ENCODE results near the gene SLC6A20. TPM values are rescaled to one million over a fixed set of nuclear protein-coding genes. Genes with fewer than 3 reads are reported as not detected.

Gene SLC6A20
- total and polyA plus RNA-seq, 4 donors, result 0.08 to 0.16 (median 0.10) TPM; not detected in 1

GRCh38 chr3:45775571-45776300 lies 20.6 kb downstream of the SLC6A20 start:
- H3K4me3 ChIP-seq (ENCODE audit: low read depth in 1 of 3, low read length in 3 of 3), result no peak overlapping the region
- H3K36me3 ChIP-seq (ENCODE audit: control insufficient read depth in 4 of 4, insufficient read depth in 3 of 4, low read depth in 1 of 4, low read length in 3 of 4), result no peaks in the 10 kb centered on the region
- H3K27ac ChIP-seq (ENCODE audit: low read depth in 1 of 2, low read length in 2 of 2), result no peak overlapping the region
- H3K4me1 ChIP-seq (ENCODE audit: control insufficient read depth in 4 of 4, insufficient read depth in 4 of 4, low read length in 3 of 4), result peaks cover 0 to 13% (median 7%) of the 10 kb centered on the region in 4 donors
- H3K9me3 ChIP-seq (ENCODE audit: control insufficient read depth in 4 of 4, low read length in 3 of 4), result no peaks in the 10 kb centered on the region
- TF ChIP-seq ATF3 (IDR thresholded peaks at IDR 0.05), result no peak
- TF ChIP-seq RXRA (IDR thresholded peaks at IDR 0.05), result no peak
- TF ChIP-seq TAF1 (conservative IDR thresholded peaks at IDR 0.05), result no peak
- no peak for TF ChIP-seq FOXA1 (IDR thresholded peaks at IDR 0.05)
- no peak for TF ChIP-seq ZBTB33 (IDR thresholded peaks at IDR 0.05)
- no peak for TF ChIP-seq GABPA (IDR thresholded peaks at IDR 0.05 in 1 of 2, conservative IDR thresholded peaks at IDR 0.05 in 1 of 2)
- TF ChIP-seq NR2F2 (IDR thresholded peaks at IDR 0.05), result no peak
- TF ChIP-seq REST (IDR thresholded peaks at IDR 0.05), result no peak
- no peak for TF ChIP-seq JUND (IDR thresholded peaks at IDR 0.05)
- no peak for TF ChIP-seq MAX (IDR thresholded peaks at IDR 0.05)
- TF ChIP-seq HNF4G (IDR thresholded peaks at IDR 0.05), result no peak
- no peak for TF ChIP-seq EGR1 (IDR thresholded peaks at IDR 0.05; ENCODE audit: low read depth in 2 of 2)
- no peak for TF ChIP-seq SP1 (IDR thresholded peaks at IDR 0.05)
- DNase-seq (ENCODE audit: low spot score), result no peak
- no peaks in the 10 kb centered on the region for H3K27me3 ChIP-seq (ENCODE audit: control insufficient read depth in 4 of 4, insufficient read depth in 4 of 4, low read length in 3 of 4)
- no peak overlapping the region for H3K9ac ChIP-seq (ENCODE audit: low read depth in 1 of 2, low read length in 2 of 2)
- WGBS, result 94% methylated on average over 17 of the region's 17 CpGs

- Histone ChIP-seq H3K9me3 (ENCODE audit: control insufficient read depth in 4 of 4, low read length in 3 of 4) (no peaks in the 10 kb centered on the region), H3K9ac (ENCODE audit: low read depth in 1 of 2, low read length in 2 of 2) (no peak overlapping the region), H3K36me3 (ENCODE audit: control insufficient read depth in 4 of 4, insufficient read depth in 3 of 4, low read depth in 1 of 4, low read length in 3 of 4) (no peaks in the 10 kb centered on the region), H3K4me3 (ENCODE audit: low read depth in 1 of 3, low read length in 3 of 3) (no peak overlapping the region), H3K27ac (ENCODE audit: low read depth in 1 of 2, low read length in 2 of 2) (no peak overlapping the region), H3K4me1 (ENCODE audit: control insufficient read depth in 4 of 4, insufficient read depth in 4 of 4, low read length in 3 of 4) (peaks cover 0 to 13% (median 7%) of the 10 kb centered on the region in 4 donors), H3K27me3 (ENCODE audit: control insufficient read depth in 4 of 4, insufficient read depth in 4 of 4, low read length in 3 of 4) (no peaks in the 10 kb centered on the region)
- no peak for DNase-seq (ENCODE audit: low spot score)
- 86% methylated on average over 8 of the region's 8 CpGs for WGBS
- no peak for TF ChIP-seq ATF3 (IDR thresholded peaks at IDR 0.05)
- TF ChIP-seq MAX (IDR thresholded peaks at IDR 0.05), result no peak
- TF ChIP-seq ZBTB33 (IDR thresholded peaks at IDR 0.05), result no peak
- no peak for TF ChIP-seq JUND (IDR thresholded peaks at IDR 0.05)
- TF ChIP-seq NR2F2 (IDR thresholded peaks at IDR 0.05), result no peak
- TF ChIP-seq HNF4G (IDR thresholded peaks at IDR 0.05), result no peak
- no peak for TF ChIP-seq YY1 (IDR thresholded peaks at IDR 0.05)
- TF ChIP-seq RAD21 (IDR thresholded peaks at IDR 0.05), result no peak
- TF ChIP-seq EGR1 (IDR thresholded peaks at IDR 0.05; ENCODE audit: low read depth in 2 of 2), result no peak
- TF ChIP-seq GABPA (IDR thresholded peaks at IDR 0.05 in 1 of 2, conservative IDR thresholded peaks at IDR 0.05 in 1 of 2), result no peak
- no peak for TF ChIP-seq SP1 (IDR thresholded peaks at IDR 0.05)
- TF ChIP-seq TAF1 (conservative IDR thresholded peaks at IDR 0.05), result no peak
- no peak for TF ChIP-seq CTCF (IDR thresholded peaks at IDR 0.05; ENCODE audit: low read depth, low read length, missing input control)
- no peak for TF ChIP-seq RXRA (IDR thresholded peaks at IDR 0.05)
- no peak for TF ChIP-seq HNF4A (conservative IDR thresholded peaks at IDR 0.05)
These were observed 21.5 kb downstream of the SLC6A20 start for GRCh38 chr3:45774581-45775521.
